K562 (cell line): ENCODE results near the gene FCHO2. TPM values are rescaled to one million over a fixed set of nuclear protein-coding genes. Genes with fewer than 3 reads are reported as not detected.

ENCODE experiments used
- ATAC-seq: fragments of 200-7000 bp; cut with Tn5 transposase; 3 replicates; pipeline ENCODE4 v1.9.1; 2020; ENCODE audit warnings: moderate library complexity
- BruUV-seq: library from RNA; stranded (reverse); fragments of 400-500 nt; replicated peaks from 2 replicates; lab custom pipeline; 2021; lab: Mats Ljungman, UMichigan
- CTCF ChIA-PET: fragments of 300-600 bp; formaldehyde crosslinking; extraction: SDS; loops from one replicate; lab custom pipeline; 2021; ENCODE audit warnings: low intra/inter-chr PET ratio; lab: Yijun Ruan, JAX
- POLR2A ChIA-PET: fragments of 300-600, 350-650 bp; sonication (Branson Sonifier 250); formaldehyde crosslinking; extraction: SDS; loops from one replicate; lab custom pipeline; 2021; ENCODE audit warnings: antibody characterized with exemption, inconsistent platforms; lab: Yijun Ruan, JAX
- DNase-seq, 4 experiments: peaks; one replicate each; pipeline versions ENCODE4 v3.0.0 to v3.0.0-alpha.2; 2011 to 2018; ENCODE audit warnings: low spot score in 3 of 4, mixed read lengths in 3 of 4; ENCODE audit errors: extremely low read depth in 1 of 4
- FAIRE-seq: peaks from 2 replicates; lab custom pipeline; 2011; peaks lifted over from hg19 to GRCh38; lab: Jason Lieb, UNC
- H2AFZ ChIP-seq: 2 replicates; pipeline ENCODE4 v1.6.0; 2011; ENCODE audit warnings: low read depth, low read length, control low read depth, inconsistent platforms
- H3K27ac ChIP-seq: fragments of 200-600 bp; 3 replicates; pipeline ENCODE4 v1.8.0; 2011; ENCODE audit warnings: low read depth, mild to moderate bottlenecking, control low read depth, inconsistent platforms, low read length, moderate library complexity, mixed read lengths; ENCODE audit errors: extremely low read depth
- H3K27me3 ChIP-seq, 2 experiments: fragments of 300-600 bp in 1 of 2; 2 replicates in 1 of 2; 3 replicates in 1 of 2; pipeline versions ENCODE4 v1.6.0 to v1.8.0; 2011; ENCODE audit warnings: inconsistent platforms in 2 of 2, low read length in 2 of 2, mild to moderate bottlenecking in 1 of 2, mixed read lengths in 1 of 2, moderate library complexity in 1 of 2; ENCODE audit not compliant: control insufficient read depth in 2 of 2, insufficient read depth in 2 of 2
- H3K36me3 ChIP-seq: fragments of 300-600 bp; 3 replicates; pipeline ENCODE4 v1.8.0; 2011; ENCODE audit warnings: mild to moderate bottlenecking, low read length, inconsistent platforms; ENCODE audit not compliant: control insufficient read depth, insufficient read depth
- H3K4me1 ChIP-seq, 2 experiments: fragments of 200-600 bp in 1 of 2; replicated peaks in 1 of 2; 2 replicates in 1 of 2; 3 replicates in 1 of 2; pipeline versions ENCODE4 v1.5.1 to v1.8.0; 2011; ENCODE audit warnings: inconsistent platforms in 2 of 2, low read length in 2 of 2, mild to moderate bottlenecking in 1 of 2, mixed read lengths in 1 of 2, moderate library complexity in 1 of 2; ENCODE audit not compliant: control insufficient read depth in 2 of 2, insufficient read depth in 2 of 2
- H3K4me2 ChIP-seq: 2 replicates; pipeline ENCODE4 v1.6.1; 2011; ENCODE audit warnings: low read length, control low read depth, inconsistent platforms, mixed read lengths; ENCODE audit not compliant: insufficient read depth
- H3K4me3 ChIP-seq: fragments of 200-600 bp; sonication (generic), shearing (Covaris generic); 2 replicates; pipeline ENCODE4 v1.5.1; 2016; ENCODE audit warnings: control low read depth, inconsistent platforms
- H3K79me2 ChIP-seq: fragments of 200-600 bp; 3 replicates; pipeline ENCODE4 v1.8.0; 2011; ENCODE audit warnings: low read length, inconsistent platforms; ENCODE audit not compliant: control insufficient read depth, insufficient read depth
- H3K9ac ChIP-seq, 2 experiments: 2 replicates each; pipeline versions ENCODE4 v1.6.0 to v1.6.1; 2011; ENCODE audit warnings: low read depth in 2 of 2, low read length in 2 of 2, control low read depth in 1 of 2, inconsistent platforms in 1 of 2, mild to moderate bottlenecking in 1 of 2, mixed read lengths in 1 of 2; ENCODE audit not compliant: insufficient read depth in 1 of 2
- H3K9me1 ChIP-seq: one replicate; pipeline ENCODE4 v1.6.0; 2011; ENCODE audit warnings: inconsistent platforms, mild to moderate bottlenecking, low read length, moderate library complexity; ENCODE audit not compliant: control insufficient read depth, insufficient read depth
- H3K9me3 ChIP-seq: replicated peaks from 2 replicates; pipeline ENCODE4 v1.5.1; 2011; ENCODE audit warnings: low read depth, low read length, inconsistent platforms; ENCODE audit not compliant: control insufficient read depth, insufficient read depth
- H4K20me1 ChIP-seq: replicated peaks from 2 replicates; pipeline ENCODE4 v1.6.1; 2011; ENCODE audit warnings: low read length, inconsistent platforms, mixed read lengths; ENCODE audit not compliant: control insufficient read depth, insufficient read depth
- BCLAF1 ChIP-seq, 2 experiments: fragments of 450-650 bp in 1 of 2; IDR thresholded peaks; 2 replicates each; pipeline ENCODE4 v1.6.1; 2011 to 2017; ENCODE audit warnings: low read depth in 2 of 2, antibody characterized with exemption in 1 of 2, borderline replicate concordance in 1 of 2, low read length in 1 of 2, mild to moderate bottlenecking in 1 of 2, mixed read lengths in 1 of 2; ENCODE audit not compliant: control insufficient read depth in 1 of 2
- CEBPB ChIP-seq: fragments of 450-650 bp; IDR thresholded peaks from 2 replicates; pipeline ENCODE4 v1.6.1; 2016; ENCODE audit warnings: missing genetic modification characterization, missing compliant biosample characterization
- E2F8 ChIP-seq: fragments of 450-650 bp; IDR thresholded peaks from 2 replicates; pipeline ENCODE4 v1.7.1; 2018; ENCODE audit warnings: mild to moderate bottlenecking, low read depth; ENCODE audit not compliant: partially characterized antibody
- PHB ChIP-seq: fragments of 250-450 bp; sonication (Bioruptor Pico); IDR thresholded peaks from 2 replicates; pipeline ENCODE4 v1.5.0; 2021
- RBFOX2 ChIP-seq: fragments of 200-400 bp; formaldehyde crosslinking; IDR thresholded peaks from 2 replicates; pipeline ENCODE4 v1.6.1; 2017; ENCODE audit warnings: low read depth, mild to moderate bottlenecking, low read length, moderate library complexity
- ZBTB33 ChIP-seq: sonication (generic); formaldehyde crosslinking; IDR thresholded peaks from 2 replicates; pipeline ENCODE4 v1.8.1; 2023; ENCODE audit warnings: mild to moderate bottlenecking, missing genetic modification reagents
- ZBTB49 ChIP-seq: sonication (generic); formaldehyde crosslinking; IDR thresholded peaks from 2 replicates; pipeline ENCODE4 v1.8.0; 2022; ENCODE audit warnings: missing genetic modification reagents, mild to moderate bottlenecking, borderline replicate concordance
- ZBTB9 ChIP-seq: fragments of 450-650 bp; formaldehyde crosslinking; IDR thresholded peaks from 2 replicates; pipeline ENCODE4 v1.4.0; 2020; ENCODE audit warnings: mild to moderate bottlenecking, moderate library complexity
- ZNF384 ChIP-seq: IDR thresholded peaks from 2 replicates; pipeline ENCODE4 v1.6.1; 2012; ENCODE audit warnings: low read depth, low read length, improper control_type of control experiment
- ZNF444 ChIP-seq: fragments of 250-450 bp; sonication (Bioruptor Pico); IDR thresholded peaks from 2 replicates; pipeline ENCODE4 v1.4.0; 2020; ENCODE audit warnings: mild to moderate bottlenecking, moderate library complexity
- WGBS: fragments of 100-300 bp; shearing (Covaris generic); methylation state at CpG from one replicate; pipeline ENCODE4 v1.1.6; 2016; ENCODE audit warnings: low coverage, mixed read lengths; ENCODE audit not compliant: insufficient coverage; ENCODE audit errors: missing lambda C conversion rate; 5-methylcytosine and 5-hydroxymethylcytosine counted together
- in situ Hi-C: fragments of 300-500 bp; cut with MboI; formaldehyde crosslinking; loops from 4 replicates; pipeline ENCODE4 v1.15.0; 2018; ENCODE audit warnings: inconsistent platforms, mixed read lengths
- intact Hi-C: fragments of 100-400 bp; cut with micrococcal nuclease; formaldehyde crosslinking; loops from 2 replicates; pipeline ENCODE4 v1.14.2; 2022
- polyA plus RNA-seq, 8 experiments: library from polyadenylated mRNA; depleted of rRNA in 4 of 8; stranded (reverse) in 5 of 8; unstranded in 3 of 8; fragments of >200 nt; fragmentation: Nextera tagmentation in 2 of 8; fragmentation: Illumina TruSeq in 1 of 8; extraction: Ambion mirVana in 2 of 8; extraction: Trizol in 1 of 8; gene quantifications; 2 replicates each; pipeline versions ENCODE4 v1.2.1 to v1.2.3, GENCODE V29; 2011 to 2014; ENCODE audit warnings: inconsistent platforms in 1 of 8, missing spikeins in 1 of 8
- total RNA-seq, 7 experiments: library from RNA; depleted of rRNA in 6 of 7; stranded (reverse); fragments of >200 nt in 6 of 7; fragmentation: Illumina TruSeq in 2 of 7; extraction: Trizol in 2 of 7; gene quantifications; 2 replicates each; pipeline versions ENCODE4 v1.2.1 to v1.2.3, GENCODE V29; 2011 to 2021; ENCODE audit warnings: low replicate concordance in 1 of 7

Gene FCHO2
- total and polyA plus RNA-seq, 9 of the 15 experiments (the other 6 are each of a cell fraction or from before 2014, with no cell fraction given): 4.4 to 13.4 (median 8.3) TPM

- ChIA-PET CTCF (no interaction called here), POLR2A (interaction anchor here (0.6 to 1.3 kb wide), 2 partner anchors 16 to 407 kb away, joined by 3 read pairs; no protein-coding TSS in a partner anchor)
- no peaks in the 10 kb centered on the region for H4K20me1 ChIP-seq
- DNase-seq (no peak), ATAC-seq (peak; percentile 24; the same call in 1 of the 3 replicates), FAIRE-seq (no peak)
- H3K4me2 ChIP-seq: no peak overlapping the region
- H3K9me1 ChIP-seq: no peaks in the 10 kb centered on the region
- in situ Hi-C loops: no loop called here
- no peaks in the 10 kb centered on the region for H3K36me3 ChIP-seq
- H2AFZ ChIP-seq: no peak overlapping the region
- intact Hi-C loops: no loop called here
- no peaks in the 10 kb centered on the region for H3K9me3 ChIP-seq
- 26% methylated on average over 4 of the region's 4 CpGs for WGBS
- peaks cover 0 to 4% of the 10 kb centered on the region in 2 experiments; a peak in 2 of 5 replicates for H3K4me1 ChIP-seq
- no TSS peak for BruUV-seq
- no peak overlapping the region for H3K9ac ChIP-seq
- no peaks in the 10 kb centered on the region for H3K27me3 ChIP-seq
- no peaks in the 10 kb centered on the region for H3K79me2 ChIP-seq
- no peak overlapping the region for H3K4me3 ChIP-seq
- no peak overlapping the region for H3K27ac ChIP-seq
- TF ChIP-seq ZBTB33: no peak
- no peak for TF ChIP-seq ZBTB49 (CRISPR knock-in tag)
- no peak for TF ChIP-seq E2F8
- no peak for TF ChIP-seq CEBPB
- no peak for TF ChIP-seq RBFOX2
- TF ChIP-seq ZNF384: no peak
- TF ChIP-seq PHB (CRISPR knock-in tag): no peak
- no peak for TF ChIP-seq ZNF444
- no peak for TF ChIP-seq BCLAF1 (IDR thresholded peaks at IDR 0.05; ENCODE audit: borderline replicate concordance in 1 of 2, control insufficient read depth in 1 of 2, low read depth in 2 of 2, low read length in 1 of 2)
- no peak for TF ChIP-seq ZBTB9 (CRISPR knock-in tag)
Observed at GRCh38 chr5:73100109-73100508, 144.3 kb downstream of the FCHO2 start.
